K562 (cell line): ENCODE results near the gene BHLHE40. TPM values are rescaled to one million over a fixed set of nuclear protein-coding genes. Genes with fewer than 3 reads are reported as not detected.

ENCODE experiments used
- ATAC-seq: fragments of 200-7000 bp; cut with Tn5 transposase; 3 replicates; pipeline ENCODE4 v1.9.1; 2020; ENCODE audit warnings: moderate library complexity
- BruUV-seq: library from RNA; stranded (reverse); fragments of 400-500 nt; replicated peaks from 2 replicates; lab custom pipeline; 2021; lab: Mats Ljungman, UMichigan
- CTCF ChIA-PET: fragments of 300-600 bp; formaldehyde crosslinking; extraction: SDS; loops from one replicate; lab custom pipeline; 2021; ENCODE audit warnings: low intra/inter-chr PET ratio; lab: Yijun Ruan, JAX
- POLR2A ChIA-PET: fragments of 300-600, 350-650 bp; sonication (Branson Sonifier 250); formaldehyde crosslinking; extraction: SDS; loops from one replicate; lab custom pipeline; 2021; ENCODE audit warnings: antibody characterized with exemption, inconsistent platforms; lab: Yijun Ruan, JAX
- DNase-seq, 4 experiments: peaks; one replicate each; pipeline versions ENCODE4 v3.0.0 to v3.0.0-alpha.2; 2011 to 2018; ENCODE audit warnings: low spot score in 3 of 4, mixed read lengths in 3 of 4; ENCODE audit errors: extremely low read depth in 1 of 4
- FAIRE-seq: peaks from 2 replicates; lab custom pipeline; 2011; peaks lifted over from hg19 to GRCh38; lab: Jason Lieb, UNC
- H2AFZ ChIP-seq: 2 replicates; pipeline ENCODE4 v1.6.0; 2011; ENCODE audit warnings: low read depth, low read length, control low read depth, inconsistent platforms
- H3K27ac ChIP-seq: fragments of 200-600 bp; 3 replicates; pipeline ENCODE4 v1.8.0; 2011; ENCODE audit warnings: low read depth, mild to moderate bottlenecking, control low read depth, inconsistent platforms, low read length, moderate library complexity, mixed read lengths; ENCODE audit errors: extremely low read depth
- H3K27me3 ChIP-seq, 2 experiments: fragments of 300-600 bp in 1 of 2; 2 replicates in 1 of 2; 3 replicates in 1 of 2; pipeline versions ENCODE4 v1.6.0 to v1.8.0; 2011; ENCODE audit warnings: inconsistent platforms in 2 of 2, low read length in 2 of 2, mild to moderate bottlenecking in 1 of 2, mixed read lengths in 1 of 2, moderate library complexity in 1 of 2; ENCODE audit not compliant: control insufficient read depth in 2 of 2, insufficient read depth in 2 of 2
- H3K36me3 ChIP-seq: fragments of 300-600 bp; 3 replicates; pipeline ENCODE4 v1.8.0; 2011; ENCODE audit warnings: mild to moderate bottlenecking, low read length, inconsistent platforms; ENCODE audit not compliant: control insufficient read depth, insufficient read depth
- H3K4me1 ChIP-seq, 2 experiments: fragments of 200-600 bp in 1 of 2; replicated peaks in 1 of 2; 2 replicates in 1 of 2; 3 replicates in 1 of 2; pipeline versions ENCODE4 v1.5.1 to v1.8.0; 2011; ENCODE audit warnings: inconsistent platforms in 2 of 2, low read length in 2 of 2, mild to moderate bottlenecking in 1 of 2, mixed read lengths in 1 of 2, moderate library complexity in 1 of 2; ENCODE audit not compliant: control insufficient read depth in 2 of 2, insufficient read depth in 2 of 2
- H3K4me2 ChIP-seq: 2 replicates; pipeline ENCODE4 v1.6.1; 2011; ENCODE audit warnings: low read length, control low read depth, inconsistent platforms, mixed read lengths; ENCODE audit not compliant: insufficient read depth
- H3K4me3 ChIP-seq: fragments of 200-600 bp; sonication (generic), shearing (Covaris generic); 2 replicates; pipeline ENCODE4 v1.5.1; 2016; ENCODE audit warnings: control low read depth, inconsistent platforms
- H3K79me2 ChIP-seq: fragments of 200-600 bp; 3 replicates; pipeline ENCODE4 v1.8.0; 2011; ENCODE audit warnings: low read length, inconsistent platforms; ENCODE audit not compliant: control insufficient read depth, insufficient read depth
- H3K9ac ChIP-seq, 2 experiments: 2 replicates each; pipeline versions ENCODE4 v1.6.0 to v1.6.1; 2011; ENCODE audit warnings: low read depth in 2 of 2, low read length in 2 of 2, control low read depth in 1 of 2, inconsistent platforms in 1 of 2, mild to moderate bottlenecking in 1 of 2, mixed read lengths in 1 of 2; ENCODE audit not compliant: insufficient read depth in 1 of 2
- H3K9me1 ChIP-seq: one replicate; pipeline ENCODE4 v1.6.0; 2011; ENCODE audit warnings: inconsistent platforms, mild to moderate bottlenecking, low read length, moderate library complexity; ENCODE audit not compliant: control insufficient read depth, insufficient read depth
- H3K9me3 ChIP-seq: replicated peaks from 2 replicates; pipeline ENCODE4 v1.5.1; 2011; ENCODE audit warnings: low read depth, low read length, inconsistent platforms; ENCODE audit not compliant: control insufficient read depth, insufficient read depth
- H4K20me1 ChIP-seq: replicated peaks from 2 replicates; pipeline ENCODE4 v1.6.1; 2011; ENCODE audit warnings: low read length, inconsistent platforms, mixed read lengths; ENCODE audit not compliant: control insufficient read depth, insufficient read depth
- DNMT1 ChIP-seq: fragments of 450-650 bp; IDR thresholded peaks from 2 replicates; pipeline ENCODE4 v1.6.1; 2016; ENCODE audit warnings: antibody characterized with exemption, mild to moderate bottlenecking
- ETV5 ChIP-seq: sonication (generic); formaldehyde crosslinking; IDR thresholded peaks from 2 replicates; pipeline ENCODE4 v1.4.0; 2020; ENCODE audit warnings: low read depth, mild to moderate bottlenecking, missing genetic modification reagents
- GABPB1 ChIP-seq: sonication (generic); formaldehyde crosslinking; IDR thresholded peaks from 2 replicates; pipeline ENCODE4 v1.8.0; 2022; ENCODE audit warnings: mild to moderate bottlenecking, missing genetic modification reagents
- MAFK ChIP-seq: IDR thresholded peaks from 2 replicates; pipeline ENCODE4 v1.6.1; 2011; ENCODE audit warnings: low read length, improper control_type of control experiment
- PBX2 ChIP-seq, 2 experiments: IDR thresholded peaks in 1 of 2; conservative IDR thresholded peaks in 1 of 2; 2 replicates each; pipeline ENCODE4 v1.6.1; 2016; ENCODE audit warnings: low read depth in 2 of 2, mild to moderate bottlenecking in 1 of 2, missing compliant biosample characterization in 1 of 2, missing genetic modification characterization in 1 of 2, moderate library complexity in 1 of 2
- RBBP5 ChIP-seq: fragments of 200-600 bp; sonication (generic); IDR thresholded peaks from 2 replicates; pipeline ENCODE4 v1.6.1; 2012; ENCODE audit warnings: borderline replicate concordance, mild to moderate bottlenecking, low read length, control low read depth, inconsistent platforms; ENCODE audit not compliant: insufficient read depth, poor library complexity, severe bottlenecking
- SMARCA5 ChIP-seq: fragments of 450-650 bp; IDR thresholded peaks from 2 replicates; pipeline ENCODE4 v1.6.1; 2016
- SMARCB1 ChIP-seq: IDR thresholded peaks from 2 replicates; pipeline ENCODE4 v1.6.1; 2011; ENCODE audit warnings: improper control_type of control experiment, low read depth; ENCODE audit not compliant: insufficient read length
- SRSF7 ChIP-seq: fragments of 200-400 bp; formaldehyde crosslinking; optimal IDR thresholded peaks from 2 replicates; pipeline ENCODE3; 2017; ENCODE audit warnings: mild to moderate bottlenecking, low read depth, low read length
- THRB ChIP-seq: fragments of 450-650 bp; formaldehyde crosslinking; conservative IDR thresholded peaks from 2 replicates; pipeline ENCODE4 v1.4.0; 2022; ENCODE audit warnings: mild to moderate bottlenecking, missing genetic modification characterization
- ZBTB43 ChIP-seq: sonication (generic); formaldehyde crosslinking; IDR thresholded peaks from 2 replicates; pipeline ENCODE4 v1.8.0; 2023; ENCODE audit warnings: mild to moderate bottlenecking, missing genetic modification reagents
- ZC3H11A ChIP-seq: IDR thresholded peaks from 2 replicates; pipeline ENCODE4 v1.6.1; 2012; ENCODE audit warnings: low read depth, low read length, improper control_type of control experiment
- ZNF3 ChIP-seq: fragments of 250-450 bp; sonication (Bioruptor Pico); IDR thresholded peaks from 2 replicates; pipeline ENCODE4 v1.5.0; 2021; ENCODE audit warnings: mild to moderate bottlenecking, moderate library complexity
- WGBS: fragments of 100-300 bp; shearing (Covaris generic); methylation state at CpG from one replicate; pipeline ENCODE4 v1.1.6; 2016; ENCODE audit warnings: low coverage, mixed read lengths; ENCODE audit not compliant: insufficient coverage; ENCODE audit errors: missing lambda C conversion rate; 5-methylcytosine and 5-hydroxymethylcytosine counted together
- in situ Hi-C: fragments of 300-500 bp; cut with MboI; formaldehyde crosslinking; loops from 4 replicates; pipeline ENCODE4 v1.15.0; 2018; ENCODE audit warnings: inconsistent platforms, mixed read lengths
- intact Hi-C: fragments of 100-400 bp; cut with micrococcal nuclease; formaldehyde crosslinking; loops from 2 replicates; pipeline ENCODE4 v1.14.2; 2022
- polyA plus RNA-seq, 8 experiments: library from polyadenylated mRNA; depleted of rRNA in 4 of 8; stranded (reverse) in 5 of 8; unstranded in 3 of 8; fragments of >200 nt; fragmentation: Nextera tagmentation in 2 of 8; fragmentation: Illumina TruSeq in 1 of 8; extraction: Ambion mirVana in 2 of 8; extraction: Trizol in 1 of 8; gene quantifications; 2 replicates each; pipeline versions ENCODE4 v1.2.1 to v1.2.3, GENCODE V29; 2011 to 2014; ENCODE audit warnings: inconsistent platforms in 1 of 8, missing spikeins in 1 of 8
- total RNA-seq, 7 experiments: library from RNA; depleted of rRNA in 6 of 7; stranded (reverse); fragments of >200 nt in 6 of 7; fragmentation: Illumina TruSeq in 2 of 7; extraction: Trizol in 2 of 7; gene quantifications; 2 replicates each; pipeline versions ENCODE4 v1.2.1 to v1.2.3, GENCODE V29; 2011 to 2021; ENCODE audit warnings: low replicate concordance in 1 of 7

The BHLHE40 gene
- total and polyA plus RNA-seq, 9 of the 15 experiments (the other 6 are each of a cell fraction or from before 2014, with no cell fraction given) = 12.0 to 83.9 (median 31.4) TPM

GRCh38 chr3:4980229-4981203, 1.3 kb downstream of the BHLHE40 start:
- H3K36me3 ChIP-seq = peaks cover 48% of the 10 kb centered on the region
- peak; percentile 39 for ATAC-seq
- H4K20me1 ChIP-seq = peaks cover 3% of the 10 kb centered on the region; the same call in 1 of the 2 replicates
- H3K27me3 ChIP-seq = no peaks in the 10 kb centered on the region
- intact Hi-C loops = loop anchor here (1.0 kb wide), 1 partner anchor 39 kb away; no protein-coding TSS in a partner anchor
- CTCF ChIA-PET = interaction anchor here (0.6 to 7.2 kb wide), 8 partner anchors 20 to 269 kb away, joined by 3 to 61 read pairs (median 5); partner anchors contain the start of genes ARL8B and EDEM1
- H3K4me2 ChIP-seq = peak overlapping the region; percentile 98
- H3K9ac ChIP-seq = peak overlapping the region; percentile 83 to 96
- peak; percentile 82 to 98 (median 84) for DNase-seq
- POLR2A ChIA-PET = interaction anchor here (0.6 to 5.3 kb wide), 26 partner anchors 14 to 1626 kb away, joined by 3 to 36 read pairs (median 4); no protein-coding TSS in a partner anchor
- WGBS = 2% methylated on average over 32 of the region's 32 CpGs
- BruUV-seq = no TSS peak
- peak; percentile 84 for FAIRE-seq
- peak overlapping the region; percentile 49; the same call in 1 of the 2 replicates for H2AFZ ChIP-seq
- in situ Hi-C loops = loop anchor here (5.0 kb wide), 1 partner anchor 37 kb away; no protein-coding TSS in a partner anchor
- H3K27ac ChIP-seq = peak overlapping the region; percentile 78
- H3K4me1 ChIP-seq = peaks cover 51% of the 10 kb centered on the region in 2 experiments
- H3K9me3 ChIP-seq = no peaks in the 10 kb centered on the region
- no peaks in the 10 kb centered on the region for H3K9me1 ChIP-seq
- H3K4me3 ChIP-seq = peak overlapping the region; percentile 86
- peaks cover 62% of the 10 kb centered on the region for H3K79me2 ChIP-seq
- no peak for TF ChIP-seq PBX2 (CRISPR knock-in tag; IDR thresholded peaks at IDR 0.05; ENCODE audit: low read depth)
- TF ChIP-seq PBX2 (tag; conservative IDR thresholded peaks at IDR 0.05; ENCODE audit: low read depth) = no peak
- peak; percentile 68 for TF ChIP-seq GABPB1 (CRISPR knock-in tag)
- peak; percentile 81 for TF ChIP-seq SMARCB1
- no peak for TF ChIP-seq RBBP5
- no peak for TF ChIP-seq ZNF3 (CRISPR knock-in tag)
- TF ChIP-seq MAFK = peak; percentile 88
- no peak for TF ChIP-seq DNMT1
- TF ChIP-seq ZBTB43 (CRISPR knock-in tag) = peak; percentile 73
- TF ChIP-seq THRB (CRISPR knock-in tag) = peak; percentile 69
- no peak for TF ChIP-seq SRSF7
- peak; percentile 77; the same call in 1 of the 2 replicates for TF ChIP-seq ZC3H11A
- peak; percentile 47; the same call in 1 of the 2 replicates for TF ChIP-seq SMARCA5
- TF ChIP-seq ETV5 (CRISPR knock-in tag) = no peak
